Hepatocyte (in vitro differentiated cells): ENCODE data around the gene ZNF445.

Source experiments
- CTCF ChIP-seq: fragments of 200-600 bp; sonication (generic); IDR thresholded peaks from 2 replicates; pipeline ENCODE4 v1.5.1; 2016; ENCODE audit warnings: antibody characterized with exemption, mild to moderate bottlenecking; ENCODE audit not compliant: poor library complexity
- EZH2 ChIP-seq: fragments of 200-600 bp; sonication (generic); IDR thresholded peaks from 2 replicates; pipeline ENCODE4 v1.6.1; 2016; ENCODE audit warnings: antibody characterized with exemption, mild to moderate bottlenecking, borderline replicate concordance
- EZH2phosphoT487 ChIP-seq: fragments of 200-600 bp; sonication (generic); IDR thresholded peaks from one replicate; pipeline ENCODE4 v1.6.1; 2018; ENCODE audit warnings: antibody characterized with exemption, mild to moderate bottlenecking, low read depth, moderate library complexity; ENCODE audit not compliant: unreplicated experiment, severe bottlenecking

- TF ChIP-seq CTCF (no peak), EZH2 (no peak), EZH2phosphoT487 (no peak)
These were observed 32.5 kb upstream of the ZNF445 start for GRCh38 chr3:44510000-44510368.
